ENCODE results near the gene SAP30. TPM values are rescaled to one million over a fixed set of nuclear protein-coding genes. Genes with fewer than 3 reads are reported as not detected.

SAP30 gene
- total RNA-seq, 1 donor from 2014 or later, result 70.7 TPM

- DNase-seq (ENCODE audit: low read depth), result no peak
Observed at GRCh38 chr4:173413036-173413435, 42.3 kb downstream of the SAP30 start.

DNA sequence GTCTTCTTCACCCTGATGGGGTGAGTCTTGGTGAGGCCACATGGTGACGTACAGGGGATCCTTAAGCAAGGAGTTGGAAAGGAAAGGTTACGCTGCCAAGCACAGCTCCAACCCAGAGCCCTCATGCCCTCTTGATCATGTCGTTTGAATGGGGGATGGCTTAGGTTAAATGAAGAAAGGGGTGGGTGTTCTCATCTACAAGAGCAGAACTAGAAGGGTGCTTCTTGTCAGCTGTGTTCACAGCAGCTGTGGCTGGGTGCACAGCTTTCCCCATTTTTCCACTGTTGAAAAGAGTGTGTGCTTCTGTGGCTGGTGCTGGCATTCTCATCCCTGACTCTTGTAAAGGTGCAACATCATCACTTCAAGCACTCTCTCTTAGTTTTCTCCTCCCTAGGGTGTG is 43.7 kb downstream of the SAP30 start:
- no peak for DNase-seq (ENCODE audit: low read depth)

GRCh38 chr4:173415092-173415491 is 44.3 kb downstream of the SAP30 start:
- no peak for DNase-seq (ENCODE audit: low read depth)

GRCh38 chr4:173415885-173416653 is 45.3 kb downstream of the SAP30 start:
- no peak for DNase-seq (ENCODE audit: low read depth)

DNA sequence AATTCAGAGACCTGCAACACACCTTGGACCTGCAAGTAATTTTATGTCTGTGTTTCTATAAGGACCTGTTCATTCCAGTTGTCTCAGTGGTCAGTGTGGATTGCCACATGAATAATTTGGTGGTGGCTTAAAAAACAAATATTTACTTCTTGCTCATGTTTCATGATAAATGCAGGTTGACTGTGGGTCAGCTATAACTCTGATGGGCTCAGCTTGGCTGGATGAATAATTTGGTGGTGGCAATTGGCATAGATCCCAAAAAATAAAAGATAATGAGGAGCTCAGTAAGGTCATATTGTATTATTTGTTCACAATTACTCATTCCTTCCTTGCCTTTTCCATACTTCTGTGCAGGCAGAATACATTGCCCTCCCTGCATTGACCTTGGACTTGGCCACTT is 47.1 kb downstream of the SAP30 start:
- DNase-seq (ENCODE audit: low read depth), result no peak

- DNase-seq (ENCODE audit: low read depth), result no peak
Observed at GRCh38 chr4:173418639-173419038, 47.9 kb downstream of the SAP30 start.

GRCh38 chr4:173420324-173420752 is 49.6 kb downstream of the SAP30 start:
- DNase-seq (ENCODE audit: low read depth), result peak; percentile 59

- DNase-seq (ENCODE audit: low read depth), result peak; percentile 40
Observed at GRCh38 chr4:173420801-173421200, 50.0 kb downstream of the SAP30 start.

DNA sequence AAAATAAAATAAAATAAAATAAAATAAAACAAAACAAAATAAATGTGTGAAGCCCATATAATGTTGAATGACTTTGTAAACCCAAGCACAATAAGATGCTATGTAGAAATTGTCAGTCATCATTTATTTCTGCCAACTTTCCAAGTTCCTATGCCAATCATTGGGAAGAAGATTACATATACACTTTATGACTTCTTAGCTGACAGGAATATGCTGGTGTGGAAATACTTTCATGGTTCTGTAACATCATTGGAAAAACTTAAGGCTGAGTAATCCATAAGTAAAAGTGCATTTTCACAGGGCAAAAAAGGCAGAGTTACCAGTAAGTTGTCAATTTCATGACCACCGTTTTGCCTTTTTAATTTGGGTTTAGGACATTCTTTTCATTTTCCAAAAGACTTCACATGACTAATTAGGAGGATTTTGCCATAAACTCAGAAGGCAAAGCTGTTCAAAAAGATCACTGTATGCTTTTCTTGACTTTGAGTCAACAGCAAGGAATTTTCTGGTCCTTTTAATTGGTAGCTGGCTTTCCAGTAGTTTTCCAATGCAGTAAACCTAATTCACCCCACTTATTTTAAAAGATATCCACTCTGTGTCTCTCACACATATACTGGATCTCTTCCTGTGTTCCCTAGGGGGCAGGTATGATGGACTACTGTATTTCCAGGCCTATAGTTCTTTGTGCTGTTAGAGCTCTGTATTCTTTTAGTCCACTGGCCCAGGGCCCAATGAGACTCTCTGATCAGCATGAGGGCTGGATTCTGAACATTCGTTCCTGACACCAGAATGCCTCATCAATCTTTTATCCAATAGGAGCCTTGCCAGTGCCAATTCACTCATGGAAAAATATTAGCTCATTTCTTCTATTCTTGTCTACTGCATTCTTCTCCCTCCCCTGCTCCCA is 54.4 kb downstream of the SAP30 start:
- peak; percentile 78 for DNase-seq (ENCODE audit: low read depth)

DNA sequence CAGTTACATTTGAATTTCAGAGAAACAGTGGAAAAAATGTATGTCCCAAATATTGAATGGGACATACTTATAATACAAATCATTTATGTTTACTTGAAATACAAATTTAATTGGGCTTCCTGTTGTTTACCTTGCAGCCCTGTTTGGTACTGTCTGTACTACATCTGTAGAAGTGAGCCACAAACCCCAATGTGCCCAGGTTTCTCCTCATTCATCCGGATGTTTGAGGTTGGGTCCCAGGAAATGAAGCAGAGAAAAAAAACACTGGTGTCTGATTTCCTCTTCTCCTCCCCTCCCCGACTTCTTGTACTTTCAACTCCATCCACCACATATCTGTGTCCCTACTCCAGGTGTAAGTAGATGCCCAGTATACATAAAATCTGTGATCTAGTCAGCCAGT is 55.3 kb downstream of the SAP30 start:
- no peak for DNase-seq (ENCODE audit: low read depth)

Other genes with a start within 250 kb of the SAP30 start
- 71.6 and 84.1 TPM in 2 replicates for gene GALNT7, start 202.1 kb upstream of the SAP30 start, total RNA-seq
- 30.9 and 56.1 TPM in 2 replicates for gene HMGB2, start 36.6 kb upstream of the SAP30 start, total RNA-seq
- gene SCRG1, start 28.2 kb downstream of the SAP30 start, total RNA-seq, result 0.21 TPM in 1 of 2 replicates, not detected in the other
- 0.11 TPM in 1 of 2 replicates, not detected in the other for gene HAND2, start 159.3 kb downstream of the SAP30 start, total RNA-seq

Data from myocyte (in vitro differentiated cells).